C4-2B (cell line): Measurements from ENCODE around the gene CHCHD4.

Source experiments
- CTCF ChIP-seq: fragments of 450-650 bp; conservative IDR thresholded peaks from 2 replicates; pipeline ENCODE4 v1.5.1; 2017; ENCODE audit warnings: mild to moderate bottlenecking
- ZFX ChIP-seq: fragments of 450-650 bp; IDR thresholded peaks from 2 replicates; pipeline ENCODE4 v1.6.1; 2017

GRCh38 chr3:14143271-14144225, 18.9 kb upstream of the CHCHD4 start:
- no peak for TF ChIP-seq CTCF
- no peak for TF ChIP-seq ZFX
